Endothelial cell of umbilical vein (primary cell): ENCODE measurements around the gene AIF1L. TPM values are rescaled to one million over a fixed set of nuclear protein-coding genes. Genes with fewer than 3 reads are reported as not detected.

Source experiments
- BruUV-seq: library from RNA; stranded (reverse); fragments of 400-500 nt; replicated peaks from 2 replicates; lab custom pipeline; 2021; lab: Mats Ljungman, UMichigan
- CTCF ChIA-PET: fragments of 300-600, 350-600 bp; sonication (Branson Sonifier 250); formaldehyde crosslinking; loops from one replicate; lab custom pipeline; 2021; ENCODE audit warnings: antibody characterized with exemption, inconsistent platforms; lab: Charles Lee
- POLR2A ChIA-PET: fragments of 300-600, 350-600 bp; sonication (Branson Sonifier 250); formaldehyde crosslinking; loops from one replicate; lab custom pipeline; 2021; ENCODE audit warnings: antibody characterized with exemption, inconsistent platforms; lab: Charles Lee
- DNase-seq: peaks from one replicate; pipeline ENCODE4 v3.0.0-alpha.2; 2011; ENCODE audit warnings: low read depth, low spot score
- FAIRE-seq: peaks from 2 replicates; lab custom pipeline; 2011; peaks lifted over from hg19 to GRCh38; lab: Jason Lieb, UNC
- H2AFZ ChIP-seq: 2 replicates; pipeline ENCODE4 v1.6.0; 2012; ENCODE audit warnings: low read depth, low read length, control low read depth, inconsistent platforms
- H3K27ac ChIP-seq: 2 replicates; pipeline ENCODE4 v1.5.1; 2011; ENCODE audit warnings: low read depth, mild to moderate bottlenecking, control low read depth, low read length, moderate library complexity; ENCODE audit not compliant: insufficient read depth
- H3K27me3 ChIP-seq, 2 experiments: 2 replicates each; pipeline versions ENCODE4 v1.6.0 to v1.6.1; 2011; ENCODE audit warnings: low read length in 2 of 2, mixed read lengths in 1 of 2; ENCODE audit not compliant: control insufficient read depth in 2 of 2, insufficient read depth in 2 of 2
- H3K36me3 ChIP-seq, 2 experiments: 2 replicates in 1 of 2; 3 replicates in 1 of 2; pipeline ENCODE4 v1.5.1; 2011; ENCODE audit warnings: low read length in 2 of 2, mild to moderate bottlenecking in 1 of 2, moderate library complexity in 1 of 2; ENCODE audit not compliant: control insufficient read depth in 2 of 2, insufficient read depth in 2 of 2; ENCODE audit errors: extremely low read depth in 1 of 2
- H3K4me1 ChIP-seq: 3 replicates; pipeline ENCODE4 v1.5.1; 2011; ENCODE audit warnings: mild to moderate bottlenecking, low read length; ENCODE audit not compliant: control insufficient read depth, insufficient read depth; ENCODE audit errors: extremely low read depth
- H3K4me2 ChIP-seq: 2 replicates; pipeline ENCODE4 v1.6.1; 2011; ENCODE audit warnings: low read length, control low read depth, mixed read lengths; ENCODE audit not compliant: insufficient read depth
- H3K4me3 ChIP-seq, 3 experiments: fragments of 200-600 bp in 1 of 3; sonication (generic), shearing (Covaris generic) in 1 of 3; replicated peaks in 1 of 3; 2 replicates each; pipeline ENCODE4 v1.5.1; 2011 to 2016; ENCODE audit warnings: control low read depth in 3 of 3, low read length in 3 of 3, mild to moderate bottlenecking in 2 of 3, inconsistent platforms in 1 of 3, low read depth in 1 of 3, moderate library complexity in 1 of 3; ENCODE audit not compliant: insufficient read depth in 1 of 3
- H3K79me2 ChIP-seq: 2 replicates; pipeline ENCODE4 v1.6.0; 2012; ENCODE audit warnings: low read length, inconsistent platforms; ENCODE audit not compliant: control insufficient read depth, insufficient read depth
- H3K9ac ChIP-seq: replicated peaks from 2 replicates; pipeline ENCODE3; 2011; ENCODE audit warnings: low read length, control low read depth; ENCODE audit not compliant: insufficient read depth; ENCODE audit errors: extremely low read depth
- H3K9me1 ChIP-seq: replicated peaks from 3 replicates; pipeline ENCODE4 v1.6.0; 2011; ENCODE audit warnings: mild to moderate bottlenecking, low read length; ENCODE audit not compliant: control insufficient read depth, insufficient read depth; ENCODE audit errors: extremely low read depth
- H3K9me3 ChIP-seq: replicated peaks from 2 replicates; pipeline ENCODE4 v1.5.1; 2012; ENCODE audit warnings: low read length, inconsistent platforms; ENCODE audit not compliant: control insufficient read depth, insufficient read depth
- H4K20me1 ChIP-seq: replicated peaks from 2 replicates; pipeline ENCODE3; 2011; ENCODE audit warnings: mild to moderate bottlenecking, low read length; ENCODE audit not compliant: control insufficient read depth, insufficient read depth; ENCODE audit errors: extremely low read depth
- CTCF ChIP-seq, 2 donors: IDR thresholded peaks; 1 replicate in 1 of 2; 2 replicates in 1 of 2; pipeline ENCODE4 v1.5.1; 2011; ENCODE audit warnings: low read length in 2 of 2, mild to moderate bottlenecking in 2 of 2, moderate library complexity in 2 of 2, control low read depth in 1 of 2, inconsistent platforms in 1 of 2, low read depth in 1 of 2; ENCODE audit not compliant: insufficient read depth in 1 of 2; ENCODE audit errors: extremely low read depth in 1 of 2
- EZH2 ChIP-seq: IDR thresholded peaks from 2 replicates; pipeline ENCODE4 v1.6.1; 2012; ENCODE audit warnings: borderline replicate concordance, low read depth, mild to moderate bottlenecking, moderate library complexity, low read length, inconsistent platforms; ENCODE audit not compliant: severe bottlenecking
- FOS ChIP-seq: IDR thresholded peaks from 2 replicates; pipeline ENCODE4 v1.6.1; 2011; ENCODE audit warnings: mild to moderate bottlenecking, low read length, moderate library complexity, borderline replicate concordance; ENCODE audit not compliant: insufficient read depth
- GATA2 ChIP-seq: IDR thresholded peaks from 2 replicates; pipeline ENCODE4 v1.7.0; 2011; ENCODE audit warnings: low read depth, mild to moderate bottlenecking, moderate library complexity, mixed read lengths, low read length; ENCODE audit not compliant: insufficient read length, insufficient read depth
- JUN ChIP-seq: IDR thresholded peaks from 2 replicates; pipeline ENCODE4 v1.6.1; 2011; ENCODE audit warnings: borderline replicate concordance, low read depth; ENCODE audit not compliant: insufficient read length, insufficient read depth
- MAX ChIP-seq: IDR thresholded peaks from 2 replicates; pipeline ENCODE4 v1.6.1; 2011; ENCODE audit not compliant: insufficient read depth, insufficient read length
- MYC ChIP-seq: IDR thresholded peaks from one replicate; pipeline ENCODE4 v1.6.1; 2011; ENCODE audit warnings: mild to moderate bottlenecking, low read depth, low read length
- POLR2A ChIP-seq: IDR thresholded peaks from 2 replicates; pipeline ENCODE4 v1.6.1; 2012; ENCODE audit warnings: low read depth, mild to moderate bottlenecking, control low read depth, low read length
- POLR2AphosphoS5 ChIP-seq: IDR thresholded peaks from 2 replicates; pipeline ENCODE4 v1.6.1; 2012; ENCODE audit warnings: low read depth, mild to moderate bottlenecking, control low read depth, low read length, moderate library complexity; ENCODE audit not compliant: insufficient read depth
- dilution Hi-C: fragments of 300-500 bp; cut with MboI; formaldehyde crosslinking; loops from one replicate; pipeline ENCODE4 v1.15.0; 2019; ENCODE audit warnings: low sequenced_read_pairs; ENCODE audit not compliant: extremely low pct_ligation_motif_present
- intact Hi-C: fragments of 100-400 bp; cut with micrococcal nuclease; formaldehyde crosslinking; loops from one replicate; pipeline ENCODE4 v1.10.0; 2022
- polyA plus RNA-seq, 4 experiments: library from polyadenylated mRNA; depleted of rRNA in 3 of 4; stranded (reverse) in 3 of 4; unstranded in 1 of 4; fragments of >200 nt; gene quantifications; 2 replicates each; pipeline versions ENCODE4 v1.2.1 to v1.2.3, GENCODE V29; 2011 to 2012; ENCODE audit warnings: missing spikeins in 1 of 4
- total RNA-seq: library from RNA; stranded (reverse); gene quantifications from 2 replicates; pipeline ENCODE4 v1.2.3, GENCODE V29; 2021

AIF1L gene
- total and polyA plus RNA-seq, 2 donors (not counting 3 experiments of a cell fraction or from before 2014, with no cell fraction given) = 17.8 to 39.7 TPM

- Histone ChIP-seq H3K9ac (no peak overlapping the region), H3K9me1 (no peaks in the 10 kb centered on the region), H3K4me2 (no peak overlapping the region), H2AFZ (no peak overlapping the region), H3K9me3 (no peaks in the 10 kb centered on the region), H4K20me1 (no peaks in the 10 kb centered on the region), H3K27ac (no peak overlapping the region), H3K27me3 (no peaks in the 10 kb centered on the region), H3K4me3 (no peak overlapping the region), H3K36me3 (peaks cover 33 to 48% of the 10 kb centered on the region in 2 experiments), H3K4me1 (no peaks in the 10 kb centered on the region), H3K79me2 (no peaks in the 10 kb centered on the region)
- dilution Hi-C loops (no loop called here), intact Hi-C loops (loop anchor here (5.0 kb wide), 1 partner anchor 92 kb away; no protein-coding TSS in a partner anchor)
- POLR2A ChIA-PET = no interaction called here
- FAIRE-seq = no peak
- no peak for TF ChIP-seq FOS
- TF ChIP-seq POLR2AphosphoS5 = no peak
- TF ChIP-seq GATA2 = no peak
- TF ChIP-seq CTCF (IDR thresholded peaks at IDR 0.05; ENCODE audit: extremely low read depth in 1 of 2, insufficient read depth in 1 of 2, low read depth in 1 of 2, low read length in 2 of 2) = no peak
- TF ChIP-seq MYC = no peak
- TF ChIP-seq EZH2 = no peak
- TF ChIP-seq JUN = no peak
- no peak for TF ChIP-seq POLR2A
- no peak for TF ChIP-seq MAX
- CTCF ChIA-PET = interaction anchor here (1.0 kb wide), 1 partner anchor 92 kb away, joined by 3 read pairs; no protein-coding TSS in a partner anchor
- DNase-seq = peak; percentile 37
- no TSS peak for BruUV-seq
Observed at GRCh38 chr9:131149688-131150053, 53.3 kb downstream of the AIF1L start.
